Measurements from ENCODE around the gene CDKN2B-AS1. TPM values are rescaled to one million over a fixed set of nuclear protein-coding genes. Genes with fewer than 3 reads are reported as not detected.
A peak's percentile ranks its signal among the peaks of the same experiment; 100 is the strongest.
"Not testable (repeated sequence)": the region's sequence is repeated elsewhere in the genome, so short reads cannot be mapped to it uniquely, and the experiment has no call there.

The CDKN2B-AS1 gene
- polyA plus RNA-seq, 12 donors: 0.17 to 0.29 (median 0.19) TPM; not detected in 7

DNA sequence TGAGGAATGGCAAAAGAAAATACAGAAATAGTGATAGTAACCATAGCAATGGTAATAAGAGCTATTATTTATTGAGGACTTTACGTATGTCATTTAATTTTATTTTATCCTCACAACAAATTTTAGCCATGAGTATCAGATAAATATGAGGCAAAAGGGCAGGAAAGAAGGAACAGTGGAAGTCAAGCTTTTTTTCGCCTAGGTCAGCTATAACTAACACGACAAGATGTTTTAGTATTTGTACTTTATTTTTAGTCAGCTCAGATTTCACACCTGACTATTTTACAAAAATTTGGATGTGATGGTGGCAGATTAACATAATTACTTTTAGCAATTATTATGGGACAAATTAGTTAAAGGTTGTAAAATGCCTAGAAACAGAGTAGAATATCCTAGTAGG is 49.3 kb downstream of the CDKN2B-AS1 start:
- DNase-seq: no peak

DNA sequence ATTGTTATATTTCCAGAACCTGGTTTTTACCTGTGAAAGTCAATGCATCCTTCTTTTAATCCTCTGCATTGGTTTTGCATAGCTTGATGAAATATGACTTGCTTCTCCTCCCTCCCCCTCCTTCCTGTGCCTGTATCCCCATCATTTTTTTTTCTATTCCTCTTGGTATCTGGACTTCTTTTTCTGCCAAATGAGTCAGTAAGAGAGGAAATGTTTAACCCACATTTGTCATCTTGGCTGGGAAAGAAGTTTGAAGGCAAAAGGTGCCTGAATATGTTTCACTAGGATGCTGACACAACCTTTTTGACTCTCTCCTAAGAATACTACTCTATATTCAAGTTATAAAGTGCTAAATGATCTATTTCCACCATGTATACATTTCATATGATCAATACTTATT is 50.0 kb downstream of the CDKN2B-AS1 start:
- no peak for DNase-seq

DNA sequence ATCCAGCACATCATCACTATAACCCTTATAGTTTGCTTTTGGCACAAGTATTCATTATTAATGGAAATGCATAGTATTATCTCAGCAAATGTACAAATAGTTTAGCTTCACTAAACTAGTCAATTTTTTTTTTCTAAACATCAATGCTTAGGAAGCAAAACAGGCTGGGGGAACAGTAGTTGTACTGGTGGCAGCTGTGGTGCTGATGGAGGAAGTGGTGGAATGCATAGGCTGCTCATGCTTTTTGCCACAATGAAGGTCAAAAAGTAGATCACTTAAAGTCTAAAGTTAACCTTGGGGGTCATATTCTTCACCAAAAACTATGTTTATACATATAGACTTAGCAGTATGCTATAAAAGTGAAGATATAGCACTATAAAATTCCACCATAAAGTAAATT is 50.8 kb downstream of the CDKN2B-AS1 start:
- DNase-seq: no peak

DNA sequence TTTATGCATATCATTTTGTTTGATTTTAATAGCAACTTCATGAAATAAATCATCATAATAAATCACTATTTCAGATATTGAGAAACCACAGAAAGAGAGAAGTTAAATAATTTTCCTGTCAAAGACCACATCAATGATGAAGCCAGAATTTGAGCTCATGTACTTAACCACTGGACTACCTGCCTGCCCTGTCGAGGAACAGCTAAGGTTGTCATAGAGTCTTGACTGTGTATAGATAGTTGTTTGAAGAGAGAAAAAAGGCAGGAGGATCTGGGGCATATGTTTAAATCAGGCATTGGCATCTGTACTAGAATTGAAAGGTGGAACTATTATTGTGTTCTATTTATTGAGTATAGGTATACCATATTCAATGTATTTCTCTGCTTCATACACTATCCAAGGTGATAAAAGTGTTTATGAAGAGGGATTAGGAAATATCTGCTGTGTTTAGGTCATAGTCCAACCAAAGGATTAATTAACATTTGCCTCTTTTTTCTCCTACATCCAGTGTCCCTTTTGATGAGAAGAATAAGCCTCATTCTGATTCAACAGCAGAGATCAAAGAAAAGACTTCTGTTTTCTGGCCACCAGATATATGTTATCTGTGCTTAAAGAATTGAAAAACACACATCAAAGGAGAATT is 51.8 kb downstream of the CDKN2B-AS1 start:
- no peak for DNase-seq

DNA sequence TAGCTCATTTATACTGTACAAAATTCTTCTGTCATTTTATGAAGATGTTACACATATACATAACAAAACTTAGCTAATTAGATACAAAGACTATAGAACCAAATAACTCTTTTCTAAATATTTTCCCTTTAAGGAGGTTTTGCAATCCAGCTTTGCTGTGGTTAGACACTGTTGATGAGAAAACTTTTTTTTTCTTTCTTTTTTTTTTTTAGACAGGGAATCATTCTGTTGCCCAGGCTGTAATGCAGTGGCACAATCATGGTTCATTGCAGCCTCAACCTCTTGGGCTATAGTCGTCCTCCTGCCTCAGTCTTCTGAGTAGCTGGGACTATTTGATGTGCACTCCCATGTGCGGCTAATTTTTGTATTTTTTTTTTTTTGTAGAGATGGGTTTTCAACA is 53.0 kb downstream of the CDKN2B-AS1 start:
- no peak for DNase-seq

DNA sequence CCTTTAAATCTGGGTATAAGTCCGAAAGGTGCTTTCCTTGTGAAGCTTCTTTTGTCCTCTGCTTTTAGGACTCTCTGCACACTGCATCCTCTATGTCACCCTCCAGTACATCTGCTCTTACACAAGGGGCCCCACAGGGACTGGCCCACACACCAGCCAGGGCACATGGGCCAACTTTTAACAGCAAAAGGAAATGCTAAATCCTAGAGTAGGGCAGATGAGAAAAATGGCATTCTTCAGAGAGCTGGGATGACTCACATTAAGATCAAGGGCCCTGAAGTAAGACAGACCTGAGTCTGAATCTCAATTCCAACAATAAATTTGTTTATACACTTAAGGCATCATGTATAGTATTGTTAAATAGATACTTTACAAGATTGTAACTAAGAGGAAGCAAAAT is 54.8 kb downstream of the CDKN2B-AS1 start:
- DNase-seq: no peak

DNA sequence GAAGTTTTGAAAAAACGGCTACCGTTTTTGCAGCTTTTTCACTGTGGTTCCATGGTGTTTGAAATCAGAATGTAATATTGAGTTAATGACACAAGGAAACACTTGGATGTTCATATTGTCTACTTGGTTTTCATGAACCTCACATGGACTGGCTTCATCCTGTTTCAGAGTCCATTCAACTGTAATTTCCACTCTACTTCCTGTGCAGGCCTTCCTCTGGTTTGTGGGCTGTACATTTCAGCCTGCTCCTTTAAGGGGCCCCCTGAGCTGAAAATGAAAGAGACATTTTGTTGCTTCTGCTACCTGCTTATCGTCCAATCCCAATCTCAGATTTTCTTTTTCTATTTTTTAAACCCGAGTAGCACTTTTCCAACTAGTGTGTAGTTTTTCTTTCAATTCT is 56.3 kb downstream of the CDKN2B-AS1 start:
- DNase-seq: no peak

DNA sequence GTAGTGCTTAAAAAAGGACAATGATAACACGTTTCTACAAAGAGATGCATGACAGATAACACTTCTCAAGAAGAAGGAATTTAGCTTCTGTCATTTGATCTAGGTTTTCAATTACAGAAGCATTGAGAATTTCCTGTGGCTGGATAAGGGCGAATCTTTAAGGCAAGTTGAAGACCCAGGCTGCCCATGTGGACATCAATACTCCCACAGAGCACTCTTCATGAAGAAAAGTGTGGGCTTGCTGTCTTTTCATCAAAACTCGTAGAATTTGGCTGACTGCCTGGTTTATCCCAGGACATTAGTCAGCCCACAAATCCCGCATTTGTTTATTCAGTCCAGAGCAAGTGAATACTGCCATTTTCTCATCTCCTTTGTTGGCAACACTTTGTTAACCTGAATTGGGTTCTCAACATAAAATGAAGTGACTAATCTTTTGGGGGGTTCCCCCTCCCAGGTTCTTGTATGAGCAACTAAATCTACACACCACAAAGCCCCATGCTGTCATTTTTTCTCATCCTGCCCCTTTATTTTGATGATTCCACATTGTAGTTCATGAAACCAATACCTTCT is 57.9 kb downstream of the CDKN2B-AS1 start:
- DNase-seq: no peak

DNA sequence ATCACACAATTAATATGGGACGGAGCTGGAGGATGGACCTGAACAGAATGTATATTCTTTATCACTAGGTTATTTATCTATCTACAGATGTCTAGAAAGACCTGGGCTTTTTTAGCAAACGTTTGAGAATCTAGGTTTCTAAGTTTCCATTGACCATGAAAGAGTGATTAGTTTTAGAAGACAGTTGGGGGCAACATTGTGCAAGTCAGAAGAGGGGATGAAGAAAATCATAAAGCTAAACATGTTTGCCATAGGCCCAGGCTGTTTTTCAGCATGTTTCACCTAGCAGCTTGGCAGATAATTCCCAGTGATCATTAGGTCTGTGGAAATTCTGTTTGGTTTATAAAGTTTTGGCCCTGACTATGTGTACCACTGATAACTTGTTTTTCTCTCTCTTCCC is 58.6 kb downstream of the CDKN2B-AS1 start:
- DNase-seq: no peak

DNA sequence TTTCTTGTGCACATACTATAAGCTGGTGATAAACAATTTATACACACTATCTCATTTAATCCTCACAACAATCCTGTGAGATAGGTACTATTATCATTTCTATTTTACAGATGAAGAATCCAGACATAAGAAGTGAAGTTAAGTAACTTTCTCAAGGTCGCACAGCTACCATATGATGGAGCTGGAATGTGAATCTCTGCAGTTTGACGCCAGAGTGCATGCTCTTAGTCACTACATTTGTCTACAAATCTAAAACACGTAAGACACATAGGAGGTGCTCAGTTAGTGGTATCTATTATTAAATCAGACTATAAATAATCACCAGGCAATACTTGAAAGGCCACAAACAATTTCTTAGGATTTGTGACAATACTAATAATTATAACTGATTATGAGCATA is 59.5 kb downstream of the CDKN2B-AS1 start:
- DNase-seq: no peak

DNA sequence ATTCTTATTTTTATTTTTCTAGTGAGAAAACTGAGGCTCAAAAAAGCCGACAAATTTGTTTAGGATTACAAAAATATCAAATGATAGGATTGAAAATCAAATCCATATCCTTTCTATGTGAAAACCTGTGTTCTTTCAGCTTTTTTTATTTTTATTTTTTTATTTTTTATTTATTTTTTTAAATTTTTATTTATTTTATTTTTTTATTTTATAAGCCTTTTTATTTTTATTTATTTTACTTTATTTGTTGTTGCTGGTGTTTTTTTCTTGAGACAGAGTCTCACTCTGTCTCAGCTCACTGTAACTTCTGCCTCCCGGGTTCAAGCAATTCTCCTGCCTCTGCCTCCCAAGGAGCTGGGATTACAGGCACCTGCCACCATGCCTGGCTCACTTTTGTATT is 59.9 kb downstream of the CDKN2B-AS1 start:
- DNase-seq: no peak

DNA sequence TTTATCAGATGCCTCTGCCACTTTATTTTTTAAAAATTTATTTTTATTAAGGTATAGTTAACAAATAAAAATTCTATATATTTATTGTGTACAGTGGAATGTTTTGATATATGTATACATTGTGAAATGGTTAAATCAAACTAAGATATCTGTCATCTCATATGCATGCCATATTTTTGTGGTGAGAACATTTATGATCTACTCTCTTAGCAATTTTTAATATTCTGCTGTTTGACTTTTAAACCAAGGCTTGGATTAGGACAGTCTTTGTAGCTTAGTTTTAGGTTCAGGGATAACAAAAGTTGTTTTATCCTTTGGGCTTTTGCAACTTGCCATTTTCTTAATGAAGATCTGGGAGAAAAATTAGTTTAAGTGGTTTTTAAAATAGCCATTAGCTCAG is 60.5 kb downstream of the CDKN2B-AS1 start:
- no peak for DNase-seq

DNA sequence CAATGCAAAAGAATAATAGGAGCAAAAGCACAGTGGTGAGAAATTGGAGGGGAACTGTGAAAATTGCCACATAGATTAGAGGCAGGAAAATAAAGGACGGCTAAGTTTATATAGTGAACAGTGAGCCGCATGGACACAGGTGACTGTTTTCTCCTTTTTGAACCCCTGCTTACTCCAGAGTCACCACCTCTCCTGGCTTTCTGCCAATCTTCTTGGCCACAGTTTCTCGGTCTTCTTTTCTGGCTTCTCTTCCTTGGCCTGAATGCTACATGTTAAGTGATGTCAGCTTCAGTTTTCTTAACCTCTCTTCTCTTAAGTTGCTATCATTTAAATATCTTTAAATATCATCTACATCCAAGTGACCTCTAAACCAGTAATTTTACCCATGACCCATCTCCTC is 61.8 kb downstream of the CDKN2B-AS1 start:
- no peak for DNase-seq

DNA sequence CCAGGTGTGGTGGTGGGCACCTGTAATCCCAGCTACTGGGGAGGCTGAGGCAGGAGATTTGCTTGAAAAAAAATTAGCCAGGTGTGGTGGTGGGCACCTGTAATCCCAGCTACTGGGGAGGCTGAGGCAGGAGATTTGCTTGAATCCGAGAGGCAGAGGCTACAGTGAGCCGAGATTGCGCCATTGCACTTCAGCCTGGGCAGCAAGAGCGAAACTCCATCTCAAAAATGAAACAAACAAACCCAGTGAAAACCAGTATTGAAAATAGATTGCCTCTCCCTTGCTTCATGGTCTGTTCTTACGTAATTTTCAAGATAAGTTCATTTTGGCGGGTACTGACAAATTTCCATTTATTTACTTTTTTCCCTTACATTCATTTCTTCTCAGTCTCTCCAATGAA is 63.4 kb downstream of the CDKN2B-AS1 start:
- not testable (repeated sequence) for DNase-seq

DNA sequence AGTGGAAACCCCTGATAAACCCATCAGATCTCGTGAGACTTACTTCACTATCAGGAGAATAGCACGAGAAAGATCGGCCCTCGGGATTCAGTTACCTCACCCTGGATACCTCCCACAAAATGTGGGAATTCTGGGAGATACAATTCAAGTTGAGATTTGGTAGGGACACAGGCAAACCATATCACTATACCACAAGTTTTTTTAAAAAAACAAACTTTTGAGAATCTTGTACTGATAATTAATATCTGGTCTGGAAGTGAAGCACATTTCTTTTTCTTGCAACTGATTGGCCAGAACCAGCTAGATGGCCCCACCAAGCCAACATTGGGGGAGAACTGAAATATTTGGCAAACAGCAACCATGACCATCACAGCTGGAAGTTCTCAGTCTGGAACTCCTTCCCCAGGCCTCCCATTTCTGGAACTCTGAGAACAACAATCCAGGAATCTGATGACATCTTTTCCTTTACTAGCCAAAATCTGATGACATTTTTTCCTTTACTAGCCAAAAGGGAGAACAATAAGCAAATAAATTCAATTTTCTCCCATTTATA is 66.3 kb downstream of the CDKN2B-AS1 start:
- peak; percentile 31 for DNase-seq

DNA sequence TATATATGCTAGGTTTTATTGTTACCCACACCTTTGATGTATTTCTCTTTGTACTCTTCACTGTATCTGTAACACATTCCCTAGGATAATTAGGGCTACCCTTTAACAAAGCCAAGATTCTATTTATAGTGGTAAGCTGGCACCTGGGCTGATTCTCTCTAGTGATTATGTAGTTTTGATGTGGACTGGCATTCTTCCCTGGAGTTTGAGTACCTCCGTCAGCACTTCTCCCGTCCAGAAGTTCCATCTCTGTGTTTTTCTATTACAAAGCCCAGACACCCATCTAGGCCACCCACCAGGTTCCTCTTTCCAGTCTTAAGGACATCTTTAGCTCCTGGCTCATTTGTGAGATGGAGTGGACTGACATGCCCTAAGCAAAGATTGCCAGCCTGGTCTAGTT is 70.4 kb downstream of the CDKN2B-AS1 start:
- DNase-seq: no peak

DNA sequence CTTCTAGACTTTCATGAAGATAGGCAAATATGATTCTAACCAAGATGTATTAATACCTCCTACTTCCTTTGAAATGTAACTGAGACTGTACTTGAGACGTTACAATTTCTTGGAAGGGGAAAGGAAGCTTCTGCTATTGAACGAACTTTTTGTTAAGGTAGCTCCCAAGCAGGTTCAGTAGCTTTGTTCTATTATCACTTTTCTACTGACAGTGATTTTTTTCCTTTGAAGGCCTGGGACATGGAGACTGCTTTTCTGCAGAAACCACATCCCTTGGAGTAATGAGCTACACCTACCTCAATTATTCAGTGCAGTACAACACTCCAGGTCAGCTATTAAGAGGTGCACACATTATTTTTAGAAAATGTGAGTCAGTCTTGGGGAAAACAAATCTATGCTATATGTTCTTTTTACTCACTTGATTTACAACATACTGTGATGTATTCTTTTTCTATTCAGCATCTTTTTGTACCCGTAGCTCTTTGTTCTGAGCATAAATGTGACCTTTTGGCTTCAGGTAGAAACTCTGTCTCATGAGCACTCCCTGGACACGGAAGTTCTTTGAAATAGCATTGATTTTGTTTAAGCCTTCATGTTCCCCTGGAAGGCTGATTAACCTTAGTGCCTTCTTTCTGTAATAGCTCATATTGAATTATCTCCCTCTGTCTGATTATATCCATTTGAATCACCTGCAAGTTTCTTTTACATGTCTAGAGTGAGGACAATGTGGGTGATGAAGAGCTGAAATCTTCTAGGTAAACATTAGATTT is 71.0 kb downstream of the CDKN2B-AS1 start:
- DNase-seq: no peak

DNA sequence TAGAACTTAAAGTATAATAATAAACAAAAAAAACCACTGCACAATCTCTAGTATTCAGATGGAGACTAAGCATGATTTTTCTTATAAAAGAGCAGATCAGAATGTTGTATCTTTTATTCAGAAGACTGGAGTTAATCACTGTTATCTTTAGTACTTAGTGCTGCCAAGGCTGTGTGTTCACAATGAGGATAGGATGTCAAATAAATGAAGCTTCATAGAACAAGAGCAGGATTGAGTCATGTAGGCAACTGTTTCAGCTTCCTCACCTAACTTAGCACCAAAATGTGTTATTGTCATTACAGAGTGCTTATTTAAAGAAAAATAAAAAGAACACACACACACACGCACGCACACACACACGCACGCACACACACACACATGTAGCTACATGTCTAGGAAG is 72.6 kb downstream of the CDKN2B-AS1 start:
- no peak for DNase-seq

DNA sequence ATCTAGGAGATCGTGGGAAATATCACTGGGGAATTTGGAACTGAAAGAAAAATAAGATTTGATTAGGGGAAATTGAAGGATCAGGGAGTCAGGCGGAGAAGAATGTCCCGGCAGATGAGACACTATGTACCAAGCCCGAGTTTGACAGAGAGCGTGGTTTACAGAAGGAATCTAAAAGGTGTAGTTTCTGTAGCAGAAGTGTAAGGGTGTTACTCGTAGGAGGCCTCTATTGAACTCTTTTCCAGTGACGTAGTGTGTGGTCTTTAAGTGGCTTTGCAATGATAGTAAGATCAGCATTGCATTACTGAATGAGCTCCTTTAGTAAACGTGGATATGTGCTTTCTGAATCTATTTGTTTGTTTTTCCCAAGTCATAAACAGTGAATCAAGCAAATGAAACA is 73.8 kb downstream of the CDKN2B-AS1 start:
- DNase-seq: no peak

DNA sequence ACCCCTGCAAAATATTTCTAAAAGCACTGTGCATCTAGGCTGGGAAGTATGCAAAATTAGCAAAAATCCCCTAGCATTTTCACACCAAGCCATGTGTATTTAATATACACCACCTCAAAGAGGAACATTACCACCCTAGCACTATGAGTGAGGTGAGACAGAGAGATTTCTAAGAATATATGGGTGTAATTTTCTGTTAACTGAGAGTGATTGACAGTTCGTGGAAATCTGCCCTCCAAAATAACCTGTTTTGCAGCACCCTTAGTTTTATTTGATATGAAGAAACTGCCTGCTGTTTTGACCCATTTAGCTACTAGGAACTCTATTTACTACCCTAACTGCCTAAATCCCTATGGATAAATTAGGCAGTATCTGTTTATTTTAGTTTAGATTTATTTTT is 78.8 kb downstream of the CDKN2B-AS1 start:
- no peak for DNase-seq

DNA sequence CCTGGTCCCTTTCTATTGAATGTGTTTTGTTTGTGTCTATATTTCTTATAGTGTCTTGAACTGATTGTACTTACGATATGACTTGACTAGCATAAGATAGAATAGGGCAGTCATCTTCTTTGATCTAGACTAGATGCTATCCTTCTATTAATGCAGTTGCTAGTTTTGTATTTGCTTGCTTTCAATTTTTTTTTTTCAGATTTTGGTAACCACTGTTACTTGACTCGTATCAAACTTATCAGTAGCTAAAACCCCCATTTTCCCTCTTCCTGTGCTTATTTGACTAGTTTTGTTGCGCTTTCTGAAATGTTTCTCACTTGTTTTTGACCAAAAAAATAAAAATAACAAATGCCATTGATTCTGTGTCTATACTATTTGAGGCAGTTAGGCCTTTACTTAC is 83.5 kb downstream of the CDKN2B-AS1 start:
- no peak for DNase-seq

DNA sequence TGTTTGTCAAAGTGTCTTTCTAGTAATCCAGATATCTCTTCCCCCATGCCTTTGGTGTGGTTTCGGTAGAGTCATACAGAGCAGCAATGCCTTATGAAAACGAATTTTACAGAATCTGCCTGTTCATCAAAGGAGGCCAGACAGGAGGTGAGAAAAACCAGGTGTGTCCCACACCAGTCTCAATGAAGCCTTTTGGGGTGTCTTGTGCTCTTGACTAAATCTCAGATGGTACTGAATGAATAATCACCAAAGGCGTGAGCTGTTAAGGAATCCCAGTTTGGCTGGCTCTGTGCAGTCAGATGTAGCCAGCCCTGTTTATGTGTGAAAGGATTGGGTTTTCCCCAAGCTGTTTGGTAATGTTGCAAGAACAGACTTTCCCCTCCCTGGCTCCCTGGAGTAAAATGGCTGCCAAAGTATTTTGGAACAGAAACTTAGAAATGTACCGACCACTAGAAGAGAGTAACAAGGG is 85.3 kb downstream of the CDKN2B-AS1 start:
- DNase-seq: peak; percentile 35
